Ishikawa (cell line): ENCODE data around the gene GALNT13.

Experiments
- CEBPB ChIP-seq: IDR thresholded peaks from 2 replicates; pipeline ENCODE4 v1.6.1; 2012
- CREB1 ChIP-seq: IDR thresholded peaks from 2 replicates; pipeline ENCODE4 v1.6.1; 2012; ENCODE audit warnings: low read depth
- EGR1 ChIP-seq: IDR thresholded peaks from 2 replicates; pipeline ENCODE4 v1.6.1; 2012
- EP300 ChIP-seq: IDR thresholded peaks from 2 replicates; pipeline ENCODE4 v1.6.1; 2012; ENCODE audit warnings: borderline replicate concordance
- FOXM1 ChIP-seq: IDR thresholded peaks from 2 replicates; pipeline ENCODE4 v1.6.1; 2012; ENCODE audit warnings: low read depth, borderline replicate concordance
- MAX ChIP-seq: IDR thresholded peaks from 2 replicates; pipeline ENCODE4 v1.6.1; 2012
- NFIC ChIP-seq: IDR thresholded peaks from 2 replicates; pipeline ENCODE4 v1.6.1; 2012
- RAD21 ChIP-seq: IDR thresholded peaks from 2 replicates; pipeline ENCODE4 v1.6.1; 2012; ENCODE audit warnings: low read depth
- REST ChIP-seq: IDR thresholded peaks from 2 replicates; pipeline ENCODE4 v1.6.1; 2012; ENCODE audit warnings: low read depth, mild to moderate bottlenecking
- TAF1 ChIP-seq: IDR thresholded peaks from 2 replicates; pipeline ENCODE4 v1.6.1; 2012; ENCODE audit warnings: low read depth, mild to moderate bottlenecking
- TCF12 ChIP-seq: IDR thresholded peaks from 2 replicates; pipeline ENCODE4 v1.6.1; 2012; ENCODE audit warnings: low read depth
- TEAD4 ChIP-seq: IDR thresholded peaks from 2 replicates; pipeline ENCODE4 v1.6.1; 2012
- USF1 ChIP-seq: IDR thresholded peaks from 2 replicates; pipeline ENCODE4 v1.6.1; 2012
- YY1 ChIP-seq: IDR thresholded peaks from 2 replicates; pipeline ENCODE4 v1.6.1; 2012; ENCODE audit warnings: low read depth
- ZBTB7A ChIP-seq: IDR thresholded peaks from 2 replicates; pipeline ENCODE4 v1.6.1; 2012; ENCODE audit warnings: low read depth

Gene GALNT13

GRCh38 chr2:154386186-154386585, 514.5 kb downstream of the GALNT13 start:
- TF ChIP-seq NFIC, result no peak
- no peak for TF ChIP-seq FOXM1
- TF ChIP-seq CEBPB, result no peak
- no peak for TF ChIP-seq REST
- no peak for TF ChIP-seq ZBTB7A
- TF ChIP-seq YY1, result no peak
- no peak for TF ChIP-seq RAD21
- TF ChIP-seq TEAD4, result no peak
- TF ChIP-seq CREB1, result no peak
- no peak for TF ChIP-seq USF1
- no peak for TF ChIP-seq MAX
- TF ChIP-seq TAF1, result no peak
- TF ChIP-seq EGR1, result no peak
- TF ChIP-seq TCF12, result no peak
- no peak for TF ChIP-seq EP300

GRCh38 chr2:154391051-154391450, 519.3 kb downstream of the GALNT13 start:
- TF ChIP-seq USF1 (no peak), YY1 (no peak), NFIC (no peak), EGR1 (no peak), RAD21 (no peak), TCF12 (no peak), MAX (no peak), FOXM1 (no peak)

- no peak for TF ChIP-seq USF1
Observed at GRCh38 chr2:154392256-154392655, 520.5 kb downstream of the GALNT13 start.

- TF ChIP-seq TAF1 (no peak), CREB1 (no peak), YY1 (no peak), EP300 (no peak), NFIC (no peak), TEAD4 (no peak), FOXM1 (no peak), RAD21 (no peak), EGR1 (no peak), REST (no peak), USF1 (no peak), MAX (no peak), TCF12 (no peak), ZBTB7A (no peak), CEBPB (no peak)
Observed at GRCh38 chr2:154394600-154394999, 522.9 kb downstream of the GALNT13 start.

- no peak for TF ChIP-seq EGR1
Observed at GRCh38 chr2:154400563-154401290, 529.0 kb downstream of the GALNT13 start.
